ENCODE results near the gene HOXA9.

HOXA9 gene

DNA sequence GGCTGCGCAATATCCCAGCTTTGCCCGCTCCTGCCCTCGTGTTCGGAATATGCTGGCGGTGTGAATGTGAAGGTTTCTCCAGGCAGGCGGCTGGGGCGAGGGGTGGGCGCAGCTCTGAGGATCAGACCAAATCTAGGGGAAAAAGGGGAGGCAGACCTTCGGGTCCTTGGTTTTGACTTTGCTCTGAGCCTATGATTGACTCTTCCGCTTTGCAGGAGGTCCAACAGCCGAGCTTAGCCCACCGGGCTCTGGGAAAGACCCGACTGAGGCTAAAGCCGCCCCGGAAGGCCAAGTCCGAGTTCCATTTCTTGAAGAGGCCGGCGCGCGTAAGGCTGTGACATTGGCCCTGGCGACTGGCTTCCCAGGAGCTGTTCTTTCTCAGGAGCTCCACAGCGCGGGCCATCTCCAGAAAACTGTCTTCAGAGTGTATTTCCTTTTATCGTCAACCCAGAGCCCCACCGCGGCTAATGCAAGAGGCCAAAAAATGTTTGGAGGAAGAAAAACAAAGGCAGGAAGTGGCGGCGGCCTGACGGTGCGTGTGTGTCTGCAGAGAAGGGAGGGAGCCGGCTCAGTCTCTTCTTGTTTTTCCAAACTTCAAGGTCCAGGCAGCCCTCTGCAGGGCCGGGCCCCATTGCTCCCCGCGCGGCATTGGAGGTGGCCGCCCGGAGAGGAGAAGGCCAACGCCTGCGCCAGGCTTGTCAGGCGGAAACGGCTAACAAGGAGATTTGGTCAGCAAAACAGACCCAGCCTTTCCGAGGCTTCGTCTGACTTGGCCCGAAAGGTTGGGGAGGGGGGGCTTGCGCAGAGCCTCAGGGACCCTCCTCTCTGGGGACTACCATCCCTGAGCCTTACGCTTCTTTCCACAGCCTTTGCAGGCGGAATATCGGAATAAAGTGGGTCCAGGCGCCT is 23.3 kb upstream of the HOXA9 start:
- no peak for DNase-seq (ENCODE audit: low spot score)

DNA sequence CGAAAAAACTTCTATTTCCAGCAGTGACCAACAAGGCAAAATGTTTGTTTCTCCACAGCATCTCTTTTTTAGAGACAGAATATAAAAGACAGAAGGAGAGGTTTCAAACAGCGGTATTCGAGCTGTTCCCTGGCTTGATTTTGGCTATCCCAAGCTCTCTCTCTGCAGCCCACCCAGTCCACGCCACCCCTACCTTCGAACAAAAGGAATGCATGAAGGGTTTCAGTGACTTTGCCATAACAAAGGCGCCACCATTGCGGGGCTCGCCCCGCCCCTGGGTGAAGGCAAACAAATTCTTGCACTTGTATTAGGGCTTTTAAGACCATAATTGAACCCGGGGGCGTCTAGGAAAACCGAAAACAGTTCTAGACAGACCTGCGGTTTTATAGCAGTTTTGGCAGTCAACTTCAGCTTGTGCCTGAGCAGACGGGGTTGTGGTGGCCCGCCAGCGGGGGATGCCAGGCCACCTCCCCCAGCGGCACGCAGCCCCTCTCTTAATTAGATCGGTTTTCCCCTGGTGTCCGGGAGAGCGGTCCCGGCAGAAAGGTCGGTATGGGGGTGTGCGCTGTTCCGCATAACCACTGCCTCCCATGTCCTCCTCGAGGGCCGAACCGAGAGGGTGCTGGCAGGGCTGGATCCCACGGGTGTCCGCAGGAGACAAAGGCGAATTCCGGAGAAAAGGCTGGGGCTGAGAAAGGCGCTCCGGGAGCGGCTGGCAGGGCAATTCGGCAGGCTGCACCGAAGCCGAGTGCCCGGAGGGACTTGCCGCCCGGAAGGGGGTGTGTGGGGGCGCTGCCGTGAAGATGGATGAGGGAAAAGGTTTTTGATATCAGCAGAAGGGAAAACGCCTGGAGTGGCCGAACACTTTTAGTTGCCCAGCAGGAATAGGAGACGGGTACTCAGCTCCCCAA is 22.4 kb upstream of the HOXA9 start:
- no peak for DNase-seq (ENCODE audit: low spot score)

DNA sequence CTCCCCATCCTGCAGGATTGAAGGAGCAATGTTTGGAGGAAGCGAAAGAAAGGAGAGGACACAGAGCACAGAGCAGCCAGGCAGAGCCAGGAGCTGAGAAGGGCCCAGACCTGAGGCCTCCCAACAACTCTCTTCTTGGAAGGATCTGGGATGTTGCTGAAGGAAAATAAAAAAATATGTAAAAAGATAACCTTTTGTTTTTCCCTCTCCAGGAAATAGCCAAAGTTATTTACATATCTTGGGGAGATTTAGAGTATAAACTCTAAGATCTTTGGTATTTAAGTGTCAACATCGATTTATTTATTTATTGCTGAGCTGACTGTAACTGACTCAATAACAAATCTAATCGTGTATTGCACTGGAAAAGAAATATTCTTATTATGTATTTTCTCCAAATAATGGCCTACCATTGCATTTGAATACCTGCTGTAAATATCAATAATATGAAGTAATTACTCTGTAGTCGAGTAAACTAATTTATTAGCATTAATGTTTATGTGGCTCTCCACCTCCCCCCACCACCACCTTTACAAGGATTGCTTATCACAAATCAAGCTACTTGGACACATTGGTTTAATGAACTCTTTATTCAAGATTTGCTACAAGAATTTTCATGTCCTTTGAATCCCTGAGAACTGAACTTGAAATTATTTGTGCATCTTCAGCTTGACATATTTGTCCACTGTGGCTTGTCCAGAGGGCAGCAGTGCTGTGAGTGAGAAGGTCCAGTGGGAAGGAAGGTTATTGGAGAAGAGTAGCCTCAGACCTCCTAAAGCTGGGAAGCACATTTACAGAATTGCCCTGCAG is 21.5 kb upstream of the HOXA9 start:
- no peak for DNase-seq (ENCODE audit: low spot score)

DNA sequence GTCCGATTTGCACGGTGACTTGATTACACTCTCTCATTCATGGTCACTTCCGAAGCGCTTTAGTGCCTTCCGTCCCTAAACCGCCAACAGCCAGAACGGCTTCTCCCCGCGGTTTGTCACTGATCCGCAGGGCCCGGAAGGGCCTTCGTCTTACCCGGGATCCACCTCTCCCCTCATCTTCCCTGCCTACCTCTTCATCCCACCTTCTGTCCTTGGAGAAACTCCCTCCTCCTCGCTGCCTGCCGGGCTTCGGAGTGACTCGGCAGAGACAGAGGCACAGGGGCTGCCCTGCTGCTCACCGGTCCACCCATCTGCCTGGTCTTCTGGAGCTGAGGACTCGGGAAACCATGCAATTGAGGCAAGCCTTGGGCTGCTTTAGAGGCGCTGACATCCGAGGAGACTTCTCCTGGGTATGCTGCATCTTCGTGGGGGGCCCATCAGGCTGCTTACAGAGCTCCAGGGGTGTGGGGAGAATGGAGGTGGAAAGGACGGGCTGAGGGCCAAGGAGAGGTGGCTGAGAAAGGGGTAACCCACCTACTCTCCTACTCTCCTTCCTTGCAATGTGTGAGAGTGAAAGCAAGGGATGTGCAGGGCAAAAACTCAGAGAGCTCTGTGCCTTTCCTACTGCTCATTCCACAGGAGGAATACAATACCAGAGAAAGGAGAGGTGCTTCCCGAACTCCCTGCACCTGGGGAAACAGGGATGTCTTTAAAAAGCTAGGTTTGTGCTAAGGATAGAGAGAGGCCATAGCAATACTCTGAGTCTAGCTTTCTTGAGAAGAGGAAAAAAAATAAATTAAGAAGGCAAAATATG is 20.7 kb upstream of the HOXA9 start:
- DNase-seq (ENCODE audit: low spot score): no peak

DNA sequence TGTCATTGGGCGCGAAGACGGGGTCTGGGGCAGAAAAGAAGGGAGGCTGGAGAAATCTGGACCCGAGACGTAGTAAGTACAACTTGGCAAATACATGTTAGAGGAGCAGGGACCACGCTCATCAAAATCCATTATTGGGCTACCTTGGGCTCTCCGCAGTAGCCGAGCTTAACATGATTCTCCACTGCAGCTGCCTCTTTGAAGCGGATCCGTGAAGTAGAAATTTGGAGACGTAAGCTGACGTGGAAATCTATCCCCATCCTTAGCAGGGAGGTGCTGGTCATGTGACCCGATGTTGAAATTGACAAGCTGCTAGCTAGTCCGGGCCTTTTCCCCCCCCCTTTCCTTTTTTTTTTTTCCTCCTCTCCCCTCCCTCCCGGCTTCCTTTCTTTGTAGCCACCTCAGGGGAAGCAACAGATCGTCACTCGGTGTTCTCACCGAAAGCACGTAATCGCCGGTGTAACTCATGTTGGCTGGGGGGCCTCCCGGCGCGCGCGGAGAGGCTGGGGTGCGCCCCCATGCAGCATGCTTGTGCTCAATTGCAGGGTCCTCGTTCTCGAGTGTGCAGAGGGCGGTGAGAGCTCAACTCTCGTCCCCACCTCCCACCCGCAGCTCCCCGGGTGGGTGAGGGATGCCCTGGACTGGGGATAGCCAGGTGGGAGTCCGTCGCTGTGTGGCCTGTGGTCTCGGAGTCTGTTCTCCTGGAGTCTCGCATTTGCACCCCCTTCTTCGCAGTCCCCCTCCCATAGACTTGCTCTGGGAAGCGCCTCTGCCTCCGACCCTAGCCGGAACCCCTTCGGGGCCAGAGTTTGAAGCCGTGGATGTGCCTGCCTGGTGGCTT is 19.9 kb upstream of the HOXA9 start, which contains the start of gene HOXA11:
Gene HOXA11, minus strand, starts transcription at position 220 of the 841 bp plus-strand sequence. Its CDS starts 88 bp downstream, at position 132.
- DNase-seq (ENCODE audit: low spot score): no peak

DNA sequence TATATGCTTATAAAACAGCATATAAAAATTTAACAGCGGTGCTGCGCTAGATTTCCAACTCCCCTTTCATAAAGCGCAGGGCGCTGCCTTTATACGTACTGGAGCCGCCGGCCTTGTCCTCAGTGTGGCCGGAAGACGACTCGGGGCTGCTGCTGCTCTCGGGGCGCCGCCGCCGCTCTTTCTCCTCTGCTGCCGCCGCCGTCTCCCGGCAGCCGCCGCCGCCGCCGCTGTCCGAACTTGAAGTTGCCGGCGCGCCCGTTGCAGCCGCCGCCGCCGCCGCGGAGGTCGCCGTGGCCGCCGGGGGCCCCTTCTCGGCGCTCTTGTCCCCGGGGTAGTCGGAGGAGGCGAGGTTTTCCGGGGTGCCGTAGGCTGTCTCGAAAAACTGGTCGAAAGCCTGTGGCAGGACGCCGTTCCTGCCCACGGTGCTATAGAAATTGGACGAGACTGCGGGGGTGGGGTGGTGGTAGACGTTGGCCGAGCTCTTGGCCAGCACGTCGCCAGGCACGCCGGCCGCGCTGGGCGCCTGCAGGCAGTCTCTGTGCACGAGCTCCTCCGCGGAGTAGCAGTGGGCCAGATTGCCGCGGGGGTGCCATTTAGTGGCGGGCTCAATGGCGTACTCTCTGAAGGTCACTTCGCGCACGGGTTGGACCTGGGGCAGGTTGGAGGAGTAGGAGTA is 19.1 kb upstream of the HOXA9 start:
- DNase-seq (ENCODE audit: low spot score): no peak

DNA sequence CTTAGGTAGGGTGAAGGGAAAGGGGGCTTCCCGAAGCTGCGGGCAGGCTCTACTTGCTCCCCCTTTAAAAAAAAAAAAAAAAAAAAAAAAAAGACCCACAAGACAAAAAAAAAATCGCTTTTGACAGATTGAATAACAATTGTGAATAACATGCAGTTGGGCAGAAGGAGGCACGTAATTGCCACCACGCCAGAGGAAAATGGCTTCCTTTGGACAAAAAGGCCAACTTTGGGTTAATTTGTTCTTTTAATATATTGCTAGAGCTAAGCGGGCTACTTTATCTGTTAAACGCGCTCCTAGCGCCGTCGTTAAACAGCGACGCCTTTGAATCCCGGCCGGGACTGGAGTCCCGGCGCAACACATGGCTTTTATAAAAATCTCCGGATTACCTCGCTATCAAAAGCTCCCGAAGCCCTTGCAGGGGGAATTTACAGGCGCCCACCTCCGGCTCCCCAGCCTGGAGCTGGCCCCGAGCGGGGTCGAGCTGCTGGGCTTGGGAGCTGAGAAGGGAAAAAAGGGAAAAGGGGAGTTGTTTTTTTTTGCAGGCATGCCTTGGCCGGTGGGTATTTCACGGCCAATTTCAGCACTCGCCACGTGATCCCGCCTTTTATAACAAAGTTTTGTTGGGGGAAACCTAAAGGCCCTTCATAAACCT is 18.5 kb upstream of the HOXA9 start:
- DNase-seq (ENCODE audit: low spot score): no peak

DNA sequence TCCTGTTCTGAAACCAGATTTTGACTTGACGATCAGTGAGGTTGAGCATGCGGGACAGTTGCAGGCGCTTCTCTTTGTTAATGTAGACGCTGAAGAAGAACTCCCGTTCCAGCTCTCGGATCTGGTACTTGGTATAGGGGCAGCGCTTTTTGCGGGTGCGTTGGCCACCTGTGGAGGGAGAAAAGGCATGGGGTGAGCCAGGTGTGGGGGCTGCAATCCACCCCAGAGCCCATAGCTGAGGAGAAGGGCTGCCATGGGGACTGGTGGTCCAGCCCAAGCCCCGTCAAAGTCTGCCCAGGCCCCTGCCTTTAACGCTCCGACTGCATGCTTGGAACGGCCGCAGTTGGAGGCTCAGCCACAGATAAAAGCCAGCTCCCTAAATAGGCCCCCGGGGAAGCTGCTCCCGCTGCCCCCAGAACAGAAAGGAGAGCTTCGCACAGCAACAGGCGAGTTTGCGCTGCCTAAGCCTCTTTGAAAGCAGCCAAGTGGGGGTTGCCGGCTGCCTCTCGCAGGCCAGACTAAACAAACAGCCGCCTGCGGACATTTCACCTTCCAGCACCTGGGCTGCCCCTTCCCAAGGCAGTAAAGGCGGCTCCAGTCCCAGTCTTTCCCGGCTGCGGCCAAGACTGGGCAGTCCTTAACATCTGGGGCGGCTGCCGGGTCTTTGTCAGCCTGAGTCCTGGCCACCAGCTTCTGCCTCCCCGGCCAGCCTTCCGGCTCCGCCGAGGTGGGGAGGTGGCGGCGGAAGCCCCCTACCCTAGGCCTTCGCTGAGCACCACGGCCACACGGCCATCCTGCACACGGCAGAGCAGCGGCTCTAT is 17.7 kb upstream of the HOXA9 start:
- DNase-seq (ENCODE audit: low spot score): no peak

DNA sequence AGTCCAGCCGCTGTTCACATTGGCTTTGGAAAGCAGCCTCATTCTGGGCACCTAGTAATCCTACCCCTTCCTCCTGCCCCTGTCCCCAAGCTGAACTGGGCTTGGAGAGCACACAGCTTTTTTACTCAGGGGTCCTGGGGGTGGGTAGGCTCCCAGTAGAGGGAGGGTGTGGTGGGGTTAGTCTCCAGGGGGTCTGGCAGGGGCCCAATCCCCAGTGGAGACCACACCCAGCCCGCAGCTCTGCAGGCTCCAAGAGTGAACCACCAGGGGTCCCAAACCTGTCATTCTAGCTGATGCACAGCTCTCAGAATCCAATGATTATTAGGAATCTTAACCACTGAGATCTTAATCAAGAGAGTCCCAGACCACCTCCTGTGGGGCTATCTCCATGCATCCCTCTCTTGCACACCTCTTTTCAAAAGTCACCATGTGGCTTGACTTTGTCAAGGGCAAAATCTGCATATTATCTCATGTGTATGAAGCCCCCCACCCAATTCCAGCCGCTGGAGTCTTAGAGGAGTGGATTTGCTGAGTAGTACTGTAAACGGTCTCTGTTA is 17.0 kb upstream of the HOXA9 start:
- DNase-seq (ENCODE audit: low spot score): no peak

DNA sequence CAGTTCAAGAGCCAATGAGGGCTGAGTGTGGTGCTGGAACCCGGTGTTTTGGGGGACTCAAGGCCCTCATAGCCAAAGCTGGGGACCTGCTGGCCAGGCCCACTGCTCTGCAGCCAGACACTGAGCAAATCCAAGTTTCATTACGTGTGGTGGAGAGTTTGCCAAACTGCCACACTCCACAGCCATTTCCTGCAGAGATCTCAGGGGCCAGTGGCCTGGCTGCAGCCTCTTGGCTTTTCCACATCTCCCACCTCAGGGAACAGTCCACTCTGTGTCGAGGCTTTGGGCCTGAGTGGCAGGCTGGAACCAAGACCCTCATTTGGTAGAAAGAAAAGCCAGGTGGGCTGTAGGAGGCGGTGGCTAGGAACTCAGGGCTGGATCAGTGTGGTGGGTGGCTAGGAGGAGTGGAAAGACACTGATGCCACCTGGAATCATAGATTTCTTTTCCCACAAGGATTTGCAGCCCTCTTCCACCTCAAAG is 16.5 kb upstream of the HOXA9 start:
- DNase-seq (ENCODE audit: low spot score): no peak

DNA sequence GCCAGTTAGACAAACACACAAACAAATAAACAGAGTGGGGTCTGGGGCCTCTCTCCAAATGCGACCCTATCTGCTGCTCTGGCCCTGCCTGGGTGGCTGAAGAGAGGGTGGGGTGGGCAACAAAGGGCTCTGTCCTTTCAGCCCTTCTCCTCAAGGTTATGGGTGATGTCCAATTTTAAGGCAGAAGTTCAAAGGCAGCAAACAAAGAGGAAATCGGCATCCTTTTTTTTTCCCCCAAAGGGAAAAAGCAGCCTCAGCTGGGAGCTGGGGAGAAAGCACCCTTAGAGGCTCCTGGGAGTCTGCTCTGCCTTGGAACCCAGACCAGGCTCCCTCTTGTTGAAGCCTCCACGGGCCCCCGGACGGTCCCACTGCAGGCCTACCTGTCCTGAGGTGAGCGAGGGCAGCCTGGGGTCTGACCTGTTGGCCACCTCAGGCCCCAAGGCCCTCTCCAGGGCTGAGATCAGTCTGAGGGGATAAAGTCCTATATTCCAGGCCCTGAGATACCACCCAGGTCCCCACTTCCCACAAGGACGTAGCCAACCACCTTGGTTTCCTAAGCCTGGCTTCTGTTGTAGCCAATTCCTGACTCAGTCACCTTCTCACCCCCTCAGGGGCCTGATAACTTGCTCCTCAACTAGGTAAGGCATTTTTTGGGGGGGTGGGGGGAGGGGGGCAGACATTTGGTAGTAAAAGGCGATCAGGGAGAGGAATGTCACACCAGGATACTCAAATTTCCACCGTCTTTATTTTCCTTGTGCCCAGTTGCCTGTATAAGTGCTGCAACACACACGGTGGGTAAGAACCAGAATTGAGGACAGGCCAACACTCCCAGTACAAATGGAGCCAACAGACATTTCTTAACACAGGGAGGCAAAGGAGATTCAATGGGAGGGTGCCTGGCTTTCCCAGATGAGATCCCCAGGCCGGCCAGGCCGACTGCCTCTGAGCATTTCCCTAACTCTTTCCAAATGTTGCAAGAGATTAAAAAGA is 15.4 kb upstream of the HOXA9 start:
- no peak for DNase-seq (ENCODE audit: low spot score)

DNA sequence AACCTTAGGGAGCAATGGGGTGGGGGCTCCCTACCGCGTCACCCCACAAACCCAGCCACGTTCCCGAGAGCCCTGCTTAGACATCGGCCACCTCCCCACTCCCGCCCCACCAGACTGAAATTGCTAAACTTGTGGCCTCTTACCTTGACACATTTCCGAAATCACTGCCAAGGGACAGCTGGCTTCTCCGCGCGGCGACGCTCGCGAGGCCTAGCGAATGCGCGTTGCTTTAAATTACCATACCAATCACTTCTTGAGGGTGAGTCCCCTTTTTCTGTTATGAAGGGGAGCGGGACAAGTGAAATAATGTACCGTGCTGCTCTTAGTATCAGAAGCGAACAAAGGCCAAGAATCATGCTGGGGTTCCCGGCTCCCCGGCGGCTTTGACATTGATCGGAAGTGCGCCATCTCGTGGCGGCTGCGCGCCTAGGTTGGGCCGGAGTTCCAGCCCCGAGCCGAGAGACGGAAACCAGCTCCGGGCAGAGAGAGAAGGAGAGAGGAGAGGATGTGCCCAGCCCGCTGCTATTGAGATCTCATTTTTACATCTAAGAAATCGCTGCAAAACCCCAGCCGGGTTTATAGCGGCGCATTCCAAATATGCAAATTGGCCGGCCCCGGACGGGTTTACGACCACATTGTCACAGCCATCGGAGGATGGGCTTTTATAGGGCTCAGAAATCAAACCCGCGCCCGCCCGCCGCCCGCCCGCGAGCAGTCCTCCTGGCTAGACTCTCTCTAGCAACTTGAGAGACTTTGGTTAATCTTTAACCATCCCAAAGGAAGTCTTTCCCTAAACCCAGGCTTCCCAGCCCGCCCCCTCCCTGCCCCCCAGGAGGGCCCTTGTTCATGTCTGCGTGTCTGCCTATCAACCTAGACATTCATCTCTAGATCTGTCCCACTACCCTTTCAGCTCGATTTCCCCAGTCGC is 14.4 kb upstream of the HOXA9 start:
- no peak for DNase-seq (ENCODE audit: low spot score)

DNA sequence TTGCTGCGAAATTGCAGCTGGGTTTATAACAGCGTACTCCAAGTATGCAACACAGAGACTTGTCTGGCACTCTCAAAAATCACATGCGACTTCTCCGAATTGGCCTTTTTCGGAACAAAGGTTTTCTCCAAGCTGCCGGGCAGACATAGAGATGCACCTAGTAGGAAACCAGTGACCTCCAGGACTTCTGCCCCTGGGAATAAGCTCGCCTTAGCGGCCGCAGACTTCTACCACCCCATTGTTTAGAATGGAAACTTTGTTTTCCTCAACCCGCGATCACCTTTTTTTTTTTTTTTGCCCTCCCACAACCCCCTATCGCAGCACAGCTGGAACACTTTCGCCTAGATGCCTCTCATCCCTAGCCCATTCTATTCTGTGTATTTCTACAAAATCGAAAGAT is 13.7 kb upstream of the HOXA9 start:
- DNase-seq (ENCODE audit: low spot score): no peak

DNA sequence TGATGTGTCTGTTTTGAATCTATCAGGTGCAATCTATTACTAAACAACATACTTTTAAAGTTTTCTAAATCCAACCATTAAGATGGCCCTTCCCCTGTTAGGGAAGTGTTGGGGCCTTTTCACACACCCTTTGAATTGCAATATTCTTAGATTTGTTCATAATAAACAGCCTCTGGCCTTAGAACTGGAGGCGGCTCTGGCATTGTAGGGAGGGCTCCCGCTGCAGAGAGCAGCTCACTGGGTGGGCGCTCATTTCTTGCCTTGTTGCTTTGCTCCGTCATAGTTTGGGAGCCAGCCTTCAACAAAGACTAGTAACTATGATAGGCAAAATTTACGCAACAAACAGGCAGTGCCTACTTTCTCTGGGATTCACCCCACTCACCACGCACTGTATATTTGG is 13.0 kb upstream of the HOXA9 start:
- DNase-seq (ENCODE audit: low spot score): no peak

DNA sequence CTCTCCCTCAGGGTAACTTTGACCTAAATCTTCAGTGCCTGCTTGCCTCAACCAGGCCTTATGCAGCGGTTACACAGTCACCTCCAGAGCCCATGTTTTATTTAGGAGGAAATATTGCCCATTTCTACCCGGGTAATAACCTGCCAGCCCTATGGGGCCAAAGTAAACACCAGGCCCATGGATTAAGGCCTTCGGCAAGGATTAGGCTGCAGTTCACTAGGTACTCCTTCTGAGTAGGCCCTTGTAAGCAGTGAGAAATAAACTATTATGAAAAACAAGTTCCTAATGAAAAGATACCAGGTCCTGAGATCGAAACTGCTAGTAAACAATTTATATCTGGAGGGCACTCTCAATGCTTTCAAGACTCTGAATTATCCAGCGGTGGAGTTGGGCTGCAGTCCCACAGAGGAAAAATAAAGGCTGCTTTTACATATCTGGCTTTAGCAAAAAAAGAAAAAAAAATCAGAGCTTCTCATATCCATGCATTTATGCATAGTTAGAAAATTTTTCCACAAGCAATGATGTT is 12.5 kb upstream of the HOXA9 start:
- DNase-seq (ENCODE audit: low spot score): no peak
